Cardiac septum (tissue), 1 donor: ENCODE results near the gene SOCS6. TPM values are rescaled to one million over a fixed set of nuclear protein-coding genes. Genes with fewer than 3 reads are reported as not detected.

Source experiments
- DNase-seq: peaks from one replicate; pipeline ENCODE4 v3.0.0-alpha.2; 2020; ENCODE audit warnings: low spot score
- intact Hi-C: fragments of 100-400 bp; cut with DNase I; formaldehyde crosslinking; loops from one replicate; pipeline ENCODE4 v1.14.0; 2022
- total RNA-seq: library from RNA; stranded (reverse); fragmentation: NEBNext Ultra II Directional; extraction: Animal tissue kit (Norgen Biotek cat#: 25700); gene quantifications from one replicate; pipeline ENCODE4 v1.2.1, GENCODE V29; 2021
- donor health status: DM: no; HTN: no; CAD: no.

SOCS6 gene
- total RNA-seq, 1 donor from 2014 or later, result 22.8 TPM

DNA sequence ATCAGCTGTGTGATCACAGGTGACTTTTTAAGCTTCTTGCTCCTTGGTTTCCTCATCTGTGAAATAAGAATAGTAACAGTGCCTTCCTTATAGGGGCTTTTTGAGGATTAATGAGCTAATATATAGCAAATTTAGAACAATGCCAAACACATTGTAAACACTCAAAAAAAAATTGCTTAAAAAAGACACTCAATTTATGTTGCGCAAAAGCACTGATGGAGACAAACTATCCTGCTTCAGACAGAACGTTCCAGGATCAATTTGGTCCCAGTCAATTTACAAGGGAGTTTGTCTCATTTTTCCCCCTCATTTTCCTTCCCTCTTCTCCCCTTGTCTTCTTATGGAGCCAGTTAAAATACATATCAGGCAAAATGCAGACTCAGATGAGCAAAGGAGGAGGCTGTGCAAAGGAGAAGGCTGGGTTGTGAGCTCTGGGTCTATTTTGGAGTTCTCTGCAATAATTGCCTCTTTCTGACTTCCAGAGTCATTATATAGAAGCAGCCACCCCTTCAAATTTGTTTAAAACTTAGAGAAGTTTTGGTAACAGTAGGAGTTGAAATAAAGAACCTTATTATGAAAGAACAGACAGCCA, 83.7 kb downstream of the SOCS6 start:
- intact Hi-C loops, result no loop called here
- DNase-seq, result no peak

GRCh38 chr18:70373042-70373519, 84.2 kb downstream of the SOCS6 start:
- DNase-seq, result no peak
- intact Hi-C loops, result no loop called here

DNA sequence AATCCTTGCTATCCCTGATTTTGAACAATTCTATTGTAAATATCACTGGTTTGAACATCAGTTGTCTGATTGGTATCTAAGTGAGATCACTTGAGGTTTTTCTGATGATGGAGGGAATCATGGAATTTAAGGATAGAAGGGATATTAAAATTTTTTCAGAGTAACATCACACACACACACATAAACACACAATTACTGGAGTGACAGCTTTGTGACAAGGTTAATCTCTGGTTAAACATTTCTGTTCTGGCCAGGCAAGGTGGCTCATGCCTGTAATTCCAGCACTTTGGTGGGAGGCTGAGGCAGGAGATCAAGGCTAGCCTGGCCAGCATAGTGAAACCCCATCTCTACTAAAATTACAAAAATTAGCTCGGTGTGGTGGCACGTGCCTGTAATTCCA, 85.3 kb downstream of the SOCS6 start:
- DNase-seq, result no peak
- intact Hi-C loops, result no loop called here

- no peak for DNase-seq
- intact Hi-C loops, result no loop called here
These were observed 87.5 kb downstream of the SOCS6 start for GRCh38 chr18:70376137-70376913.

DNA sequence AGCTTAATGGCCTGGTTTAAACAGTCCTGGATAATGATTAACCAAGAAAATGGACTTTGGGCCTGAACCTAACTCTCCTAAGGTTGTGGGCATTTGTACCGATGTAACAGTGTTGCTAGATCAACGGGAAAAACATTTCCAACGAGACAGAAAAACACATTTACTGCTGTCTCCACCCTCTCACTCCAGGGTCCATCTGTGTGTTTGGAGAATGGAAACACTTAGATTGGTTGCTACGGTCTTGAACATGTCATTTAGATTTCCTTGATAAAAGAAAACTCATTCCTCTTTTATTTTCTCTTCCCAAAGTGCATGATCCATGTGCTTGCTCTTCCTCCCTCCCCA, 88.0 kb downstream of the SOCS6 start:
- DNase-seq, result no peak
- intact Hi-C loops, result no loop called here

DNA sequence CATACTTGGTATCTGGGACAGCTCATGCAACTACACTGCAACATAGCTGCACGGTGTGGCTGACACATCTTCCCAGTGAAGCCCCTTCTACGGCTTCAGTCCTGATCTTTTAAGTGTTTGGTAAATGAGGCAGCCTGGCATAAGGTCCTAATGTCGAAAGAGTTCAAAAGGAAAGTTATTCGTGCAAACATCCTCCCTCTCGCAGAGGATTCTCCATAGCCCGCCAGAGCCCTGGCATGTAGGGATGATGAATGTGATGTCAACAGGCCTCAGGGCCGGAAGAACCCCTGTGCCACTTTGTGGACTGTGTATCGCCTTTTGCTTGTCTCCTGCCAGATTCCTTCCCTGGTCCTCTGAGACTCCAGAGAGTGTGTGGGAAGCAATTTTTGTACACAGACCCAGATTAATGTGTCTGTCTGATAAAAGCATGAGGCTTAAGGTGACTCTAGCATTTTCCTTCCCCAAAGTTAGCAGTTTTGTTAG, 88.5 kb downstream of the SOCS6 start:
- no peak for DNase-seq
- intact Hi-C loops, result no loop called here

DNA sequence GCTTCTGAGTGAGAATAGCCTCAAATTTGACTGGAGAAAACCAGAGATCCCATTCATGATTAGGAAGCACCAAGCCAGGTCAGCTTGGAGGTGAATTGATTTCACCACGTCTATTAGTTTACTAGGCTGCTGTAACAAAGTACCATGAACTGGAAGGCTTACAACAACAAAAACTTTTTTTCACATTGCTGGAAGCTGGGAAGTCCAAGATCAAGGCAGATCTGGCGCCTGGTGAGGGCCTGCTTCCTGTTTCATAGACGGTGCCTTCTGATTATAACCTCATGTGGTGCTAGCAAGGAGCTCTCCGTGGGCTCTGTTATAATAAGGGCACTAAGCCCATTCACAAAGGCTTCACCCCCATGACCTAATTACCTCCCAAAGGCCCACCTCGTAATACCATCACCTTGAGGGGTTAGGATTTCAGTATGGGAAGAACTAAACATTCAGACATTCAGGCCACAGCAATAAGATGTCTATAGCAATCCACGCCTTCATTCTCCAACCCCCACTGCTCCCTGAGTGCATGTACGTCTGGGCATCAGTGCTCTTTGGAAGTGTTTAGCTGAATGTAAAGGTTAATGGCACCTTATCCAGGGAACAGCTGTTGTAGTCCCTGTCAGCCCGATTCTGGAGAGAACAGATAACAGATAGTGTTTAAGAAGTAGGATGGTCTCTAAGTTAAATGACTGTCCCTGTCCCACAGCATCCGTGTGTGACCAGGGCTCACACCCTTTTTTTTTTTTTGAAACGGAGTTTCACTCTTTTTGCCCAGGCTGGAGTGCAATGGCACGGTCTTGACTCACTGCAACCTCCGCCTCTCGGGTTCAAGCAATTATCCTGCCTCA, 89.2 kb downstream of the SOCS6 start:
- intact Hi-C loops, result no loop called here

More for the DNA sequence above, 89.2 kb downstream of the SOCS6 start:
- DNase-seq, result no peak

Other genes starting within 250 kb of the SOCS6 start
- gene RTTN, start 83.4 kb upstream of the SOCS6 start, total RNA-seq, result 12.2 TPM